ENCODE measurements around the gene MAP3K4.

The MAP3K4 gene

DNA sequence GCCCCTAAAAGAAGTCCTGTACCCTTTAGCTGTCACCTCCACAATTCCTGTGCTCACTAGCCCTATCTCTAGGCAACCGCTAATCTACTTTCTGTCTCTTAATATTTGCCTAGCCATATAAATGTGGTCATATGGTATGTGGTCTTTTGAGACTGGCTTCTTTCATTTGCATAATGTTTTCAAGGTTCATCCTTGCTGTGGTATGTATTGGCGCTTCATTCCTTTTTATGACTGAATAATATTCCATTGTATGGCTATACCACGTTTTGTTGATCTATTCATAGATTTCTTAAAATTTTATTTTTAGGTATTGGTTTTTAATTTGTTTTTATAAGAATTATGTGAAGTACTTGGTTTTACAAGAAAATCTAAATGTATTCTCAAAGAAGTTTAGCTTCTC lies 70.0 kb downstream of the MAP3K4 start:
- no peak for TF ChIP-seq ZFX (IDR thresholded peaks at IDR 0.05)
- TF ChIP-seq, protein P1, sequence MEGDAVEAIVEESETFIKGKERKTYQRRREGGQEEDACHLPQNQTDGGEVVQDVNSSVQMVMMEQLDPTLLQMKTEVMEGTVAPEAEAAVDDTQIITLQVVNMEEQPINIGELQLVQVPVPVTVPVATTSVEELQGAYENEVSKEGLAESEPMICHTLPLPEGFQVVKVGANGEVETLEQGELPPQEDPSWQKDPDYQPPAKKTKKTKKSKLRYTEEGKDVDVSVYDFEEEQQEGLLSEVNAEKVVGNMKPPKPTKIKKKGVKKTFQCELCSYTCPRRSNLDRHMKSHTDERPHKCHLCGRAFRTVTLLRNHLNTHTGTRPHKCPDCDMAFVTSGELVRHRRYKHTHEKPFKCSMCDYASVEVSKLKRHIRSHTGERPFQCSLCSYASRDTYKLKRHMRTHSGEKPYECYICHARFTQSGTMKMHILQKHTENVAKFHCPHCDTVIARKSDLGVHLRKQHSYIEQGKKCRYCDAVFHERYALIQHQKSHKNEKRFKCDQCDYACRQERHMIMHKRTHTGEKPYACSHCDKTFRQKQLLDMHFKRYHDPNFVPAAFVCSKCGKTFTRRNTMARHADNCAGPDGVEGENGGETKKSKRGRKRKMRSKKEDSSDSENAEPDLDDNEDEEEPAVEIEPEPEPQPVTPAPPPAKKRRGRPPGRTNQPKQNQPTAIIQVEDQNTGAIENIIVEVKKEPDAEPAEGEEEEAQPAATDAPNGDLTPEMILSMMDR (conservative IDR thresholded peaks at IDR 0.05) = no peak

DNA sequence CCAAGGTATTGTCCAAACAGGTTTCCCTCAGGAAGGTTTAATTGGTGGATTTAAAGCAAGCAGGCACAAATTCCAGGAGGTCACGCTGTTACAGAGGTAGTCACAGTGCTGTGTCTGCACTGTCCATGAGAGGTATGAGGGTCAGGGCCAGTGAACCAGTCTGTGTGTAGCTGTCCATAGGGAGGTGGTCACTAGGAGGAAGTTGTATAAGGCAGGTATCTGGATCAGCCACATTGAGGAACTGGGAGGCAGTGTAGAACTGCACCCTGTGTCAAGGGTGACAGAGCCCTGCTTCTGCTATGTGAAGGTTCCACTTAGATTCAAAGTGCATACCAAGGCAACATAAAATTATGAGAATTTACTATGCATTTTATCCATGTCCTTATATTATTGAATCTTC lies 73.3 kb downstream of the MAP3K4 start:
- TF ChIP-seq, protein P1 (conservative IDR thresholded peaks at IDR 0.05) = no peak
- no peak for TF ChIP-seq ZFX (IDR thresholded peaks at IDR 0.05)
- no peak overlapping the region for H3K27ac ChIP-seq

More for the DNA sequence above, 70.0 kb downstream of the MAP3K4 start:
- H3K27ac ChIP-seq = no peak overlapping the region

DNA sequence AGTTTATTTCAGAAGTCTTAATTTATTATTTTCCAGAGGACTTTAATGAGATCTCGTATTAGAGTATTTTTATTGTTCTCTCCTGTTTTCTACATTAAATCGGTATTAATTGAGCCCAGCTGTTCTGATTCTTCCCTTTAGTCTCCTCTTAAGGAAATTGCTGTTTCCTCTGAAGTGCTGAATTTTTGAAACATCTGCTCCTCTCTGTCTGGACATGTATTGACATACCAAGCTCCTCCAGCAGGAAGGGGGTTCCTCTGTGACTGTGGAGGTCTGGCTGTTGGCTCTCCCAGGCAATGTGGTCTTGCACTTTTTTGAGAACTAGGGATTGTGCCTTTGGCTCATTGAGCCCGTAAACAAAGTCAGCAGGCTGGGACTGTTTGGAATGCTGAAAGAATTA lies 74.9 kb downstream of the MAP3K4 start:
- no peak for TF ChIP-seq ZFX (IDR thresholded peaks at IDR 0.05)
- TF ChIP-seq, protein P1 (conservative IDR thresholded peaks at IDR 0.05) = no peak

DNA sequence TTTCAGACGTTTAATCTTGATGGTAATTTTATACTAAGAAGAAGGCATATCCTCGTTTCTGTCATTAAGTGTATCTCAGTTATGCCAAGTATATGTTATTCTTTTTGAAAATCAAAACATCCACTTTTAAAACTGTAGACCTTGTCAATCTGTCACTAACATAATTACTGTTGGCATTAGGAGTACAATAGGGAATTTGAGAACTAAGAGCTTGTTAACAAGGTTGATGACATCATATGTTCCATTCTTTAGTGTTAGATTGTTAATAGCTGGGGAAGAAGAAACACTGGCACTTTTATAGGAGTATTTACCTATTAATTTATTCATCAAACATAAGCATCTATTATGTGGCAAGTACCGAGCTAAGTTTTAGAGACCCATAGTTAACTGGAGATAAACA lies 76.2 kb downstream of the MAP3K4 start:
- H3K27ac ChIP-seq = no peak overlapping the region
- TF ChIP-seq, protein P1 (conservative IDR thresholded peaks at IDR 0.05) = no peak
- no peak for TF ChIP-seq ZFX (IDR thresholded peaks at IDR 0.05)

More for the DNA sequence above, 74.9 kb downstream of the MAP3K4 start:
- no peak overlapping the region for H3K27ac ChIP-seq

DNA sequence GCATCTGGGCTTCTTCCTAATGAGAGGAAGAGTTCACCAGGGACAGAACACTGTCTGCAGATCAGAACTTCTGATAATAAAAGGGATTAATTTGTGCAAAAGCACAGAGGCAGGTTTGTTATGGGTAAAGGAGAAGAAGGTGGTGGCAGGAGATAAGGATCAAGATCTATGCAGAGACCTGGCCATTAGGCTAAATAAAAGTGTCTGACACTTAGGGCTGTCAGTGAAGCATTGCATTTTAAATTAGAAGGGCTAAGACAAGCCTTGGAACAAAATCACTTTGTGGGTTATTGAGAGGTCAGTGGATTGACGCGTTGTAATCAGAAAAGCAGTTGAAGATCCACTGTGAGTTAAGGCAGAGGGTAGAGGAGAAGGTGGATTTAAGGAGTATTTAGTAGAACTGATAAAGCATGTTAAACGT lies 76.8 kb downstream of the MAP3K4 start:
- no peak overlapping the region for H3K27ac ChIP-seq
- no peak for TF ChIP-seq ZFX (IDR thresholded peaks at IDR 0.05)
- TF ChIP-seq, protein P1 (conservative IDR thresholded peaks at IDR 0.05) = no peak

DNA sequence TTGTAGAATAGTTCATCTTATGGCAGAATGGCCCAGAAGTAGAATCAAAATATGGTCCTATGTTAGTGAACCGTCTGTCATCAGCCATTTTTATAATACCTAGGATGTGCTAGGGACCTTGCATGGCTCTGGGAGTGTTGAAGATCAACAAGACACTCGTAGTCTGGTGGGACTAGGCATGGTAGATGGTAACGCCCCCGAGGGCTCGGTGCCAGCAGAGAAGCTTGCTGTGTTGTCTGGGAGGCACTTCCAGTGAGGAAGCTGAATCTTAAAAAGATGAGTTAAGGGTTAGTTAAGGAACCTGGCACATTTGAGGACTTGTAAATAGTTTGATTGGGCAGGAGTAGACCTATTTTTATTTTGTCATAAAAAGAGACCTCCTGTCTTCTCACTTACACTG lies 82.4 kb downstream of the MAP3K4 start:
- TF ChIP-seq, protein P1 (conservative IDR thresholded peaks at IDR 0.05) = no peak
- no peak for TF ChIP-seq ZFX (IDR thresholded peaks at IDR 0.05)
- no peak overlapping the region for H3K27ac ChIP-seq

DNA sequence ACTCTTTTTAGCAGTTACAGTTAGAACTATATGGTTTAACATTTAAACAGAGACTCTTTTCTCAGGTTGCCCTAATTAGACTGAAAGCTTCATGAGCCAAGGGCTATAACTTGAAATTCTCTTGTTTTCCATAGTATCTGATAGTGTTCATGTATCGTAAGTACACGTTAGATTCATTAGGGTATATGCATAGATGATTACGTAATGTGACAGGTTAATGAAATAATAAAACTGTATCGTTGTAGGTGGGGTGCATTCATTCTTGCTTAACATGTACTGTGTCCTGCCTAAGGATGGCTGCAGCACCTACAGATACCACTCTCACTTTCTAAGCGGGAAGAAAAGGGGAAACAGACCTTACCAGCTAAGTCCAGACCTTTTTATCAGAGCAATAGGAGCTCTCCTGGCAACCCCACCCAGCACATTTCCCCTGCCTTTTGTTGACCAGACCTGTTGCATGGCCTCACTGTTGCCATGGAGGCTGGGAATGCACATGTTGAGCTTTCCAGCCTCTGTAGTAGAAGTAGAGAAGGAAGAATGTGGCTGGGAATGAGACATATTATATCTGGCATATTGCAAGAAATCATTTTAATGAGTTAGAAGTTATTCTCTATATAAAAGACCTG lies 83.0 kb downstream of the MAP3K4 start:
- TF ChIP-seq ZFX (IDR thresholded peaks at IDR 0.05) = no peak
- TF ChIP-seq, protein P1 (conservative IDR thresholded peaks at IDR 0.05) = no peak
- no peak overlapping the region for H3K27ac ChIP-seq
